HG03460 (cell line): ENCODE measurements around the gene SPRING1.

Source experiments
- ATAC-seq: cut with Tn5 transposase; IDR thresholded peaks from one replicate; pipeline ENCODE4 v1.9.1; 2021; ENCODE audit not compliant: unreplicated experiment

The SPRING1 gene

DNA sequence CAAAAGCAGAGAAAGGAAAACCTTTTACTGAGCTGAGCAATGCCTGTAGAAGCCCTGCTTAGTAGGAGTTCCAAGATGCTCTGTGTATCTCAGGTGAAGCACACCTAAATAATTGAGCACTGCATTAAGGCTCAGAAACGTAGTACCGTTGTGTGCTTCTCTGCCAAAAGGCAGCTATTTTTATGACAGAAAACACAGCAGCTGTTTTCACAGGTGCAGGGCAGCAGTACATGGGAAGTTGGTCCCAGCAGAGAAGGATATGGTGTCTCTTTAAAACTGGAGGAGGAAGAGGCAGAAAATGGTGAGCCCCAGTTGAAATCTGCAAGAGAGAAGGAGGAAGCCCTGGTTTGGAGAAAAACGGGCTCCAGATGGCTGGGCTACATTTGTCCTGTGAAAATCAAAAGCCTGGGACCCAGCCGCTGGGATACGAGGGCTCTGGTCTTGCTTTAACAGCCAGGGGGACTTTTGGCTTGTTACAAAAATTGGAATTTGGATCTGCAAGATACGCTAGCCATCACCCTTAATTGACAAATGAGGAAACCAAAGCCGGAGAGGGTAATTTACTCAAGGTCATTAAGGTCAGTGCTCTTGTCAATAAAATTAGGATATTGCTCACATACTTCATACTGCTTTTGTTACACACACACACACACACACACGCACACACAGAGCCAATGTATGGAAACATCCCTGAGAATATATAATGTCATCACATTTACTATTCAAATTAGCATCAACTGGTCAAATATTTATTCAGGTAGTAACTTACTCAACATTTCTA is 27.3 kb downstream of the SPRING1 start:
- no peak for ATAC-seq

GRCh38 chr12:116709768-116710167 is 28.1 kb downstream of the SPRING1 start:
- no peak for ATAC-seq

- ATAC-seq, result no peak
Observed at GRCh38 chr12:116708826-116709756, 28.8 kb downstream of the SPRING1 start.

DNA sequence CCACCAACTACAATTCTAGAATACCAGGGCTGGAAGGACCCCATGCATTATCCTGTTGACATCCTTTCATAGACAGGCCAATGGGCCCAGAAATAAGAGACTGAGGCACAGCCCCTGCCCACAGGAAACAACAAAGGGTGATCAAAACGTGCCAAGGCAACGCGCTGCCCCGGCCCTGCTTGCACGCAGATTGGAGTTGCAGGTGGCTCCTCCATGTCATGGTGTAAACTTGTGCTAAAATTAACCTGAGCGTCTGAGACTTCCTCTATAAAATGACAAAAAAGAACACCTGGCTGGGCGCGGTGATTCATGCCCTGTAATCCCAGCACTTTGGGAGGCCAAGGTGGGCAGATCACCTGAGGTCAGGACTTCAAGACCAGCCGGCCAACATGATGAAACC is 30.1 kb downstream of the SPRING1 start:
- no peak for ATAC-seq

DNA sequence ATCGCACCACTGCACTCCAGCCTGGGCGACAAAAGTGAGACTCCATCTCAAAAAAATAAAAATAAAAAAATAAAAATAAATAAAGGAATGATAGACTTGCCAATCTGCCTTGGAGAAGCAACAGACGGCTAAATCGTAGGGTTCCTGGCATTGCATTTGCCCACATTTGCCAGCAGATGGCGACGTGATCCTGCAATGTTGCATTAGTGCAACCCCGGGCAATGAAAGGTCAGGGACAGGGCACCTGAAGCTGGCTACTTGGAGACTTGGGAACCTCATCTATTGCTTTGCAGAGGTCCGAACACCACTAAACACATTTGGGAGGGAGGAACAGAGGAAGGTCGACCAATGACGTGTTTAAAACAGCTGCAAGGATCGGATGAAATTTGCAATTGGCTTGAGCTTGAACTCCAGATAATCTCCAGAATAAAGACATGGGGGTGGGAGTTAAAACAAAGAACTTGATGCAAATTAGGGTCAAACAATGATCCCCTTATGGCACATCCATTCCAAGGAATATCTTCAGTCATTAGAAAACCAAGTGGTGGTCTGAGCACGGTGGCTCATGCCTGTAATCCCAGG is 34.6 kb downstream of the SPRING1 start:
- ATAC-seq, result no peak

DNA sequence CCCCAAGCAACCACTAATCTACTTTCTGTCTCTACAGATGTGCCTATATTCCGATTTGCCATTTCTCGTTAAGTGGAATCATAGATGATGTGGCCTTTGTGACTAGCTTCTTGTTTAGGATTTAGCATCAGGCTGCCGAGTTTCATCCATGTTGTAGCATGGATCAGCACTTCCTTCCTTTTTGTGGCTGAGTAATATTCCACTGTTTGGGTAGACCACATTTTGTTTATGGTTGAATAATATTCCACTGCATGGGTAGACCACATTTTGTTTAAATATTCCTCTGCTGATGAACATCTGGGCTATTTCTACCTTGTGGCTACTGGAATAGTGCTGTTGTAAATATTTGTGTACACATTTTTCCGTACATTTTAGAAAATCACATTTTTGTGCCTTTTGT is 36.4 kb downstream of the SPRING1 start:
- no peak for ATAC-seq

GRCh38 chr12:116700066-116700465 is 37.8 kb downstream of the SPRING1 start:
- no peak for ATAC-seq

GRCh38 chr12:116698554-116699075 is 39.3 kb downstream of the SPRING1 start:
- ATAC-seq, result no peak

DNA sequence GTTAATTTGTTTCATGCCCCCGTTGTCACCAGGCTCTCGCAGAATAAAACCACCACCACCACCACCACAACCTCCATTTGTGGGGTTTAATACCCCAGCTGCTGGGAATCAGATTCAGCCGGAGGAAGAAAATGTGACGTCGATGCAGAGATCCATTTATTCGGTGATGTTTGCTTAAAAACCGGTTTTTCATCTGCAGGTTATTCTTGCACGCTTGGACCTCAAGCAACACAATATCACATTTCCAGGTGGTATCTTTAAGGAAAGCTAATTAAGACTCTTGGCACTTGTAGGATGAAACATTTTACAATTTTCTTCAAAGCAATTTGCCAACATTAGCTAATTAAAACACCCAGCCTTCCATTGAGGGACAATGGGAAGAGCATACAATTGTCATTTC is 39.8 kb downstream of the SPRING1 start:
- ATAC-seq, result no peak

DNA sequence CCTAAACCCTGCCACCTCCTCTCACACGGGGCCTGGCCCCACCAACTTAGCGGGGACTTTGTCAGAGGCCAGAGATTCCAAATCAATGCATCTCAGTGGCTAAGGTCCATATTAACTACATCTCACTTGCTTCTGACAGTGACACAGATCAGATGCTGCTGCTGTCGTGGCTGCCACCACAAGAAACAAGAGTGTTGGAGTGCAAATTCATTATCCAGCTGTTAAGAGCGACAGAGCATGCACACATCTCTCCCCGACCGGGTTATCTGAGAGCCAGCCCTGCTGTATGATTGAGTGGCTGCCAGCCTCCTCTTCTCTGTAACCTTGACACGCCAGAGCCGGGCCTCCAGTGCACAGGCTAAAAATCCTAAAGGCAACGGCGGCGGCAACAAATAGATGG is 40.2 kb downstream of the SPRING1 start:
- no peak for ATAC-seq

DNA sequence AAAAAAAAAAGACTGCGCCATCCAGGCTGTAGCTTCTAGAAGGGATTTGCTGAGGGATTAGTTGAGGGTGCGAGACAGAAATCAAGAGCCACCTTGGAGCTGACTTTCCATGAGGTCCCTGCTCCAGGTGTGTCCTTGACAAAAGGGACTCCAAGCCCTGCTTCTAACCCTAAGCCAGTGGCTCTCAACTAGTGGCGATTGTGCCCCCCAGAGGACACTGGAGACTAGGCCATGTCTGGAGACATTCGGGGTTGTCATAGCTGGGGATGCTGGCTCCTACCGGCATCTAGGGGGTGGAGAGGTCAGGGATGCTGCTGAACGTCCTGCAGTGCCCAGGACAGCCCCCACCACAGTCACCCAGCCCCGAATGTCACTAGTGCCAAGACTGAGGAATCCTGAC is 40.6 kb downstream of the SPRING1 start:
- no peak for ATAC-seq

DNA sequence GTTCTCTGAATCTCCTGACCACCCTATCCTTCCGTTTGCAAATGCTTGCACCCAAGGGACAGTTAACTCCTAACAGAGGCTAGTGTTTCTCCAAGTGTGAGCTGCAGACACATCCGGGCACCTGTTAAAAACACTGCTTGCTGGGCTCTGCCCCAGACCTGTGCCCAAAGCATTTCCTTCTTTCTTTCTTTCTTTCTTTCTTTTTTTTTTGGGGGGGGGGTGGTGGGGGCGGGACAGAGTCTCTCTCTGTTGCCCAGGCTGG is 42.5 kb downstream of the SPRING1 start:
- ATAC-seq, result no peak

DNA sequence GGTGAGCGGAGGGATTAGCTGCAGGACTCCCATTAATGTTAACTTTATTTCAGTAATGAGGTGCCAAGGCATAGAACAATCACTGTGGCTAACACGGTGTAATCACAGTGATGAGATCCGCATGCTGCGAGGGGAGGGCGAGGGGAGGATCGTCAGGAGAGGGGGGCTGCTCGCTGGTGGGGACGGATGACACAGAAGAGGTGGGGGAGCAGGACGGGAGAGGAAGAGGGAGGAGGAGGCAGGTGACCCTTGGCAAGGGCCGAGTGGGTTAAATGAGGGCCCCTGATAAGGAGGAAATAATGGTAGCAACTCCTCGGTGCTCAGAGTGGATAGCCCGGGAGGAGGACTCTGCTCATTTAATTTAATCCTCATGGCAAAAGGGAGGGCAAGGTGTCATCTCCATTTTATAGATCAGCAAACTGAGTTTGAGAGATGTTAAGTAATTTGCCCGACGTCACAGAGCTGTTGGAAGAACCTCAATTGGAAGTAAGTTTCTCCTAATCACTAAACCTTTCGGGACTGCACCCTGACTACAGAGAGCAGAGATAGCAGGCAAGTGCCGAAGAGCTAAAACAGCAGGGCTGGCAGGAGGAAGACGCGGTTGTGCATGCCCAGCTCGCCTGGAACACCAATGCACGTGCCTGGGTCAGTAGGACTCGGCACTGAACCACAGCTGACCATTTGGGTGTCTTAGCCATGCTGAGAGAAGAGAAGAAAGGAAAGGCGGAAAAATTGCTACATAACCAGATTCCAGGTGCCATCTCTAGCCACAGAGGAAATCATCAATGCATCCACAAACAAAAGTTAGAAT is 43.0 kb downstream of the SPRING1 start:
- no peak for ATAC-seq

- no peak for ATAC-seq
Observed at GRCh38 chr12:116693286-116694227, 44.3 kb downstream of the SPRING1 start.

GRCh38 chr12:116692605-116693004 is 45.3 kb downstream of the SPRING1 start:
- no peak for ATAC-seq

GRCh38 chr12:116691636-116692035 is 46.2 kb downstream of the SPRING1 start:
- no peak for ATAC-seq

DNA sequence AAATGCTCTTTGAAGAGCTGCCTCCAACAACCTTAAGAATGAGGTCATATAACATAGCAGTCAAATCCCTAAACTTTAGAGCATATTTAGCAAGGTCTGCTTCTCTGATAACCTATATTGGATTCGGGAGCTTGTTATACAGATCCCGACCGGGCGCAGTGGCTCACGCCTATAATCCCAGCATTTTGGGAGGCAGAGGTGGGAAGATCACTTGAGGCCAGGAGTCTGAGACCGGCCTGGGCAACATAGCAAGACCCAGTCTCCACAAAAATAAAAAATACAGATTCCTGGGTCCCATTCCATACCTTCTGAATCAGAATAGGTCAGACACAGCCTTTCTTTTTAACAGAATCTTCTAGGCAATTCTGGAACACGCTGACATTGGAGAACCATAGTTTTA is 46.7 kb downstream of the SPRING1 start:
- no peak for ATAC-seq

DNA sequence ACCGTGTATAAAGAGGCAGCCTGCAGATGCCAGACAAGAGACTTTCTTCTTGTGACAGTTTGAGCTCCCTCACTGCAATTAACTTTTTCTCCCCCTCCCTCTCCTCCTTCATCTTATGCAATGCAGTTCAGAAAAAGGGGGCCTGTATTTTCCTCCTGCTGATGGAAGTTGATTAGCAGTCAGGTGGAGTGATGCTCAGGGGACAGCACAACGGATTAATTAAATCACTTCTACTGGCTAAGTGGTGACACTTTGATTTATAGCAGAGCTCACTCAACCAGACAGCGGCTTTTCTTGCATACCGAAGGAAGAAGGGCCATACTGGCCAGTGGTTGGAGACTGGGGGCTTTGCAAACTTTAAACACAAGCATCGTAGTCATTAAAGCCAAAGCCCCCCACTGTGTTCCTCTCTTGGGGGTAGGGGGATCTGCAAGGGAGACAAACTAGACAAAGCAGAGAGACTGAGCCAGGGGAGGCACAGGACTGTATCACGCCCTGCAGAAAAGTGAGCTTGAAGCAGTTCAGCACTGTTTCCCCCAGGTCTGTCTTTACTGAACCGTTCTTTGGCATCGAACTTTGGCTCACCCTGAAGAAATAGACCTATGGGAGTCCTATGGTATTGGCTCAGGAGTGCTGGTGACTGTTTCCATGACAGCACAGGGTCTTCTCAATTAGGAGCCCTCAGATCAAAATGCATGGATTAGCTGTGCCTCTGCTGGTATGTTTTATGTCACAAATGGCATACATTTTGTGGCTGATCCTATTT is 47.7 kb downstream of the SPRING1 start:
- ATAC-seq, result no peak

DNA sequence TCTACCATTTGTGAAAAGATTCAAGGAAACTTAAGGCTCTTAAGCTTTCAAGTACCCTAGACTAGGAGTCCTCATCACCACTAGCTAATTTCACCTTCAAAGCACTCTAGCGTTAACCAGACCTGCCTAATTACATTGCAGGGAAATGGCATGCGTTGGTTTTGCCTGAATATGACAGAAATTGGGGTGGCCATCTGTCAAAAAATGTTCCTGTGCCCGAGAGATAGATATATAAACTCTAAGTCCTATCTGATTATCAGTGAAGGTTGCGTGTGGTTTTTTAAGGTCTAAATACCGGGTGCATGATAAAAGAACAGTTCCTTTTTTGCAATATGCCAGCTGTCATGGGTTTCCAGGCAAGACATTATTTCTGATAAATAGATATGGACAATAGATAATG is 48.3 kb downstream of the SPRING1 start:
- ATAC-seq, result no peak
